ENCODE data around the gene CABYR.

Gene CABYR

DNA sequence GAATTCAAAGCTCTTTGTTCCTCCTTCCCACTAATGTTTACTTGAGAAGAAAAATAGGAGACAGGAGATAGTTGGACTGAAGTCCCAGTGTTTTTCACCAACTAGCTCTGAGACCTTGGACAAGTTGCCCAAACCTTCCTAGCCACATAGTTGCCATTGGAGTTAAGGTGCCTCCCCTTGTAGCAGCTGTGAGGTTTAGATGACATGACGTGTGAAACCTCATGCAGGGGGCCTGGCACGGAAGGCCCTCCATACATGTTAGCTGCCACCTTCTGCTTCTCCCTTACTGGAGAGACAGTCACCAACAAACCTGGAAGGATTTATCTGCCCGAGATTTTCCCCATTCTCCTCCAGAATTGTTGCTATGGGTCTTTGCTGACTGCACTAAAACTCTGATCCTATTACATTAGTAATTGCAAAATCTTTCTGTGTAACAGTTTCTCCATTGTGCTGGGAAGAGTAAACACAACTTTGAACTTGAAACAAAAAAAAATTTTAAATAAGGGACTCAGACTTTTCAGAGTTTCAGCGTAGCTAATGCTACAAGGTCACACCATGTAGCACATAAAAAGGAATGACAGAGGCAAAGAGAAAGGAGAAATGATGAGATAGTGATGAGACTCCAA lies 23.8 kb upstream of the CABYR start:
- TF ChIP-seq, protein P1, sequence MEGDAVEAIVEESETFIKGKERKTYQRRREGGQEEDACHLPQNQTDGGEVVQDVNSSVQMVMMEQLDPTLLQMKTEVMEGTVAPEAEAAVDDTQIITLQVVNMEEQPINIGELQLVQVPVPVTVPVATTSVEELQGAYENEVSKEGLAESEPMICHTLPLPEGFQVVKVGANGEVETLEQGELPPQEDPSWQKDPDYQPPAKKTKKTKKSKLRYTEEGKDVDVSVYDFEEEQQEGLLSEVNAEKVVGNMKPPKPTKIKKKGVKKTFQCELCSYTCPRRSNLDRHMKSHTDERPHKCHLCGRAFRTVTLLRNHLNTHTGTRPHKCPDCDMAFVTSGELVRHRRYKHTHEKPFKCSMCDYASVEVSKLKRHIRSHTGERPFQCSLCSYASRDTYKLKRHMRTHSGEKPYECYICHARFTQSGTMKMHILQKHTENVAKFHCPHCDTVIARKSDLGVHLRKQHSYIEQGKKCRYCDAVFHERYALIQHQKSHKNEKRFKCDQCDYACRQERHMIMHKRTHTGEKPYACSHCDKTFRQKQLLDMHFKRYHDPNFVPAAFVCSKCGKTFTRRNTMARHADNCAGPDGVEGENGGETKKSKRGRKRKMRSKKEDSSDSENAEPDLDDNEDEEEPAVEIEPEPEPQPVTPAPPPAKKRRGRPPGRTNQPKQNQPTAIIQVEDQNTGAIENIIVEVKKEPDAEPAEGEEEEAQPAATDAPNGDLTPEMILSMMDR (conservative IDR thresholded peaks at IDR 0.05; ENCODE audit: control insufficient read depth, insufficient read depth, low read depth, low read length): no peak
- no peak overlapping the region for H3K4me3 ChIP-seq (ENCODE audit: control insufficient read depth, low read depth, low read length)
- no peak for DNase-seq (ENCODE audit: low read depth)

- H3K4me3 ChIP-seq (ENCODE audit: control insufficient read depth, low read depth, low read length): no peak overlapping the region
- TF ChIP-seq, protein P1 (conservative IDR thresholded peaks at IDR 0.05; ENCODE audit: control insufficient read depth, insufficient read depth, low read depth, low read length): no peak
- no peak for DNase-seq (ENCODE audit: low read depth)
Observed at GRCh38 chr18:24115628-24116027, 23.2 kb upstream of the CABYR start.

GRCh38 chr18:24118750-24119577 lies 19.9 kb upstream of the CABYR start:
- DNase-seq (ENCODE audit: low read depth): peak; percentile 78
- TF ChIP-seq, protein P1 (conservative IDR thresholded peaks at IDR 0.05; ENCODE audit: control insufficient read depth, insufficient read depth, low read depth, low read length): peak; percentile 74
- no peak overlapping the region for H3K4me3 ChIP-seq (ENCODE audit: control insufficient read depth, low read depth, low read length)

DNA sequence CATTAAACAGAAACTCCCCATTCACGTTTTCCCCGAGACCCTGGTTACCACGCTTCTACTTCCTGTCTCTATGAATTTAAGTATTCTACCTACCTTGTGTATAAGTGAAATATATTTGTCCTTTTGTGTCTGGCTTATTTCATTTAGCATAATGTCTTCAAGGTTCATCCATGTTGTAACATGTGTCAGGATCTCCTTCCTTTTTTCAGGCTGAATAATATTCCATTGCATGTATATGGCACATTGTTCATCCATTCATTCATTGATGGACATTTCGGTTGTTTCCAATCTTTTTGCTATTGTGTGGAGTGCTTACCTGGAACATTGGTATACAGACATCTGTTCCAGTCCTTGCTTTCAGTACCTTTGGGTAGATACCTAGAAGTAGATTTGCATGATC lies 18.2 kb upstream of the CABYR start:
- TF ChIP-seq, protein P1 (conservative IDR thresholded peaks at IDR 0.05; ENCODE audit: control insufficient read depth, insufficient read depth, low read depth, low read length): no peak
- H3K4me3 ChIP-seq (ENCODE audit: control insufficient read depth, low read depth, low read length): no peak overlapping the region
- DNase-seq (ENCODE audit: low read depth): no peak

- no peak overlapping the region for H3K4me3 ChIP-seq (ENCODE audit: control insufficient read depth, low read depth, low read length)
- TF ChIP-seq, protein P1 (conservative IDR thresholded peaks at IDR 0.05; ENCODE audit: control insufficient read depth, insufficient read depth, low read depth, low read length): no peak
- peak; percentile 5 for DNase-seq (ENCODE audit: low read depth)
Observed at GRCh38 chr18:24121625-24122024, 17.2 kb upstream of the CABYR start.

GRCh38 chr18:24126155-24126961 lies 12.5 kb upstream of the CABYR start:
- peak; percentile 7 for DNase-seq (ENCODE audit: low read depth)
- H3K4me3 ChIP-seq (ENCODE audit: control insufficient read depth, low read depth, low read length): no peak overlapping the region
- TF ChIP-seq, protein P1 (conservative IDR thresholded peaks at IDR 0.05; ENCODE audit: control insufficient read depth, insufficient read depth, low read depth, low read length): no peak

Data from fibroblast of mammary gland (primary cell).